Cardiac fibroblast (primary cell): Measurements from ENCODE around the gene SAMD11.
"Not testable (repeated sequence)": the region's sequence is repeated elsewhere in the genome, so short reads cannot be mapped to it uniquely, and the experiment has no call there.

Experiments
- DNase-seq, 2 donors: peaks; one replicate each; pipeline versions ENCODE4 v3.0.0 to v3.0.0-alpha.2; 2010; ENCODE audit warnings: low read depth in 2 of 2
- H3K4me3 ChIP-seq, 2 donors: replicated peaks in 1 of 2; 1 replicate in 1 of 2; 2 replicates in 1 of 2; pipeline ENCODE4 v1.5.1; 2011; ENCODE audit warnings: low read depth in 2 of 2, low read length in 2 of 2, mild to moderate bottlenecking in 2 of 2, moderate library complexity in 1 of 2
- CTCF ChIP-seq: IDR thresholded peaks from one replicate; pipeline ENCODE4 v1.5.1; 2011; ENCODE audit warnings: low read depth, mild to moderate bottlenecking, low read length, inconsistent platforms

The SAMD11 gene

GRCh38 chr1:981955-982558 lies 58.3 kb downstream of the SAMD11 start, which contains the start of gene PERM1:
Gene PERM1, minus strand, starts transcription at chr1:982093. Its CDS starts 1,064 bp downstream, at chr1:981029.
- H3K4me3 ChIP-seq, result no peak within 1 kb of the TSS
- no peak for DNase-seq
- no peak for TF ChIP-seq CTCF

GRCh38 chr1:982765-983436 lies 59.2 kb downstream of the SAMD11 start:
- no peak overlapping the region for H3K4me3 ChIP-seq
- no peak for DNase-seq
- TF ChIP-seq CTCF, result no peak

- peak; percentile 83 for TF ChIP-seq CTCF
- no peak overlapping the region for H3K4me3 ChIP-seq
- DNase-seq, result no peak
Observed at GRCh38 chr1:983798-984475, 60.2 kb downstream of the SAMD11 start.

- DNase-seq, result no peak
- TF ChIP-seq CTCF, result no peak
- no peak overlapping the region for H3K4me3 ChIP-seq
Observed at GRCh38 chr1:984476-984814, 60.7 kb downstream of the SAMD11 start.

- no peak for DNase-seq
- TF ChIP-seq CTCF, result no peak
- no peak overlapping the region for H3K4me3 ChIP-seq
Observed at GRCh38 chr1:985126-985525, 61.4 kb downstream of the SAMD11 start.

GRCh38 chr1:988061-988460 lies 64.3 kb downstream of the SAMD11 start:
- H3K4me3 ChIP-seq, DNase-seq: not testable (repeated sequence)

GRCh38 chr1:991275-991674 lies 67.6 kb downstream of the SAMD11 start:
- H3K4me3 ChIP-seq, DNase-seq: not testable (repeated sequence)
